Measurements from ENCODE around the gene ADSL.

DNA sequence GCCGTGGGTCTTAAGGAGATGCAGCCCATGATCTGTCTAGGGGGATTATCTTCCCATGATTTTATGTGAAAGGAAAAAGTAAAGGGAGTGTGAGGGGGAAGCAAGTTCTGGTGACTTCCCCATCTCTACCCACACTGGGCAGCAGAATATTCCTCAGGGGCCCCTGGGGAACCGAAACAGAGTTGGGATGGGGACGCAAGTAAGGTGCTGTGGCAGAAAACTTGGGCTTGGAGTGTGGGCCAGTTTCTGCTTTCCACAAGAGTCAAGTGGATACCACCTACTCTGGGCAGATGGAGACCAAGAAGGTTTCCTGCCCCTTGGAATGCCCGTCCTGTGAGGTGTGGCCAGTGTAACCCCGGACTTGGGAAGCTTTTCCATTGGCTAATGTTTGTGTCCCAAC, 88.4 kb downstream of the ADSL start:
- TF ChIP-seq, protein P1, sequence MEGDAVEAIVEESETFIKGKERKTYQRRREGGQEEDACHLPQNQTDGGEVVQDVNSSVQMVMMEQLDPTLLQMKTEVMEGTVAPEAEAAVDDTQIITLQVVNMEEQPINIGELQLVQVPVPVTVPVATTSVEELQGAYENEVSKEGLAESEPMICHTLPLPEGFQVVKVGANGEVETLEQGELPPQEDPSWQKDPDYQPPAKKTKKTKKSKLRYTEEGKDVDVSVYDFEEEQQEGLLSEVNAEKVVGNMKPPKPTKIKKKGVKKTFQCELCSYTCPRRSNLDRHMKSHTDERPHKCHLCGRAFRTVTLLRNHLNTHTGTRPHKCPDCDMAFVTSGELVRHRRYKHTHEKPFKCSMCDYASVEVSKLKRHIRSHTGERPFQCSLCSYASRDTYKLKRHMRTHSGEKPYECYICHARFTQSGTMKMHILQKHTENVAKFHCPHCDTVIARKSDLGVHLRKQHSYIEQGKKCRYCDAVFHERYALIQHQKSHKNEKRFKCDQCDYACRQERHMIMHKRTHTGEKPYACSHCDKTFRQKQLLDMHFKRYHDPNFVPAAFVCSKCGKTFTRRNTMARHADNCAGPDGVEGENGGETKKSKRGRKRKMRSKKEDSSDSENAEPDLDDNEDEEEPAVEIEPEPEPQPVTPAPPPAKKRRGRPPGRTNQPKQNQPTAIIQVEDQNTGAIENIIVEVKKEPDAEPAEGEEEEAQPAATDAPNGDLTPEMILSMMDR (IDR thresholded peaks at IDR 0.05 in 2 of 3, conservative IDR thresholded peaks at IDR 0.05 in 1 of 3; ENCODE audit: borderline replicate concordance in 1 of 3, insufficient read depth in 1 of 3, low read depth in 2 of 3, low read length in 2 of 3), result no peak
- TF ChIP-seq POLR2AphosphoS5 (IDR thresholded peaks at IDR 0.05; ENCODE audit: low read depth, low read length), result no peak

Data from HCT116 (cell line).